Small intestine (tissue), 16 donors: ENCODE data around the gene PLA2G12A. TPM values are rescaled to one million over a fixed set of nuclear protein-coding genes. Genes with fewer than 3 reads are reported as not detected.

Source experiments
- DNase-seq, 2 donors: peaks; one replicate each; pipeline versions ENCODE4 v3.0.0 to v3.0.0-alpha.2; 2013
- FAIRE-seq: peaks from 2 replicates; lab custom pipeline; 2012; peaks lifted over from hg19 to GRCh38; lab: Jason Lieb, UNC
- H3K27ac ChIP-seq, 3 donors: one replicate each; pipeline ENCODE4 v1.5.1; 2013; ENCODE audit warnings: low read length in 2 of 3, mild to moderate bottlenecking in 2 of 3, control low read depth in 1 of 3, inconsistent platforms in 1 of 3, low read depth in 1 of 3, moderate library complexity in 1 of 3
- H3K27me3 ChIP-seq, 3 donors: one replicate each; pipeline ENCODE4 v1.6.1; 2013; ENCODE audit warnings: low read length in 3 of 3, inconsistent platforms in 1 of 3; ENCODE audit not compliant: control insufficient read depth in 3 of 3, insufficient read depth in 3 of 3
- H3K36me3 ChIP-seq, 3 donors: one replicate each; pipeline ENCODE4 v1.6.1; 2013; ENCODE audit warnings: low read length in 3 of 3, inconsistent platforms in 1 of 3, low read depth in 1 of 3, mild to moderate bottlenecking in 1 of 3, moderate library complexity in 1 of 3; ENCODE audit not compliant: control insufficient read depth in 3 of 3, insufficient read depth in 2 of 3
- H3K4me1 ChIP-seq, 3 donors: one replicate each; pipeline ENCODE4 v1.6.1; 2013; ENCODE audit warnings: low read length in 2 of 3, inconsistent platforms in 1 of 3, low read depth in 1 of 3, mild to moderate bottlenecking in 1 of 3, moderate library complexity in 1 of 3; ENCODE audit not compliant: control insufficient read depth in 3 of 3, insufficient read depth in 2 of 3
- H3K4me3 ChIP-seq, 3 donors: one replicate each; pipeline ENCODE4 v1.5.1; 2013; ENCODE audit warnings: low read length in 3 of 3, control low read depth in 1 of 3, inconsistent platforms in 1 of 3, low read depth in 1 of 3, mild to moderate bottlenecking in 1 of 3, moderate library complexity in 1 of 3
- H3K9me3 ChIP-seq, 2 donors: one replicate each; pipeline ENCODE4 v1.6.1; 2013; ENCODE audit warnings: low read depth in 1 of 2, low read length in 1 of 2; ENCODE audit not compliant: control insufficient read depth in 2 of 2, insufficient read depth in 1 of 2
- WGBS, 3 donors: extraction: QIAGEN DNeasy Blood & Tissue Kit; methylation state at CpG; one replicate each; pipeline ENCODE4 v1.1.7; 2013; 5-methylcytosine and 5-hydroxymethylcytosine counted together
- long read RNA-seq, 10 donors: transcript quantifications; one replicate each; lab custom pipeline, GENCODE V29; 2026
- polyA plus RNA-seq, 4 donors: library from polyadenylated mRNA; stranded (reverse) in 3 of 4; unstranded in 1 of 4; fragments of 200-250 nt in 3 of 4; fragments of 120-200 nt in 1 of 4; gene quantifications; one replicate each; pipeline versions ENCODE4 v1.2.1 to v1.2.3, GENCODE V29; 2013
- donor health status: healthy with polysubstance abuse.
- donor health status: control.
- donor health status: control.
- donor health status: Bipolar disorder and iron deficiency.
- donor health status: healthy.

PLA2G12A gene
- polyA plus RNA-seq, result 10 to 100 TPM; 11.4 to 91.9 (median 51.5) TPM
- long read RNA-seq, donor 1, full-length matches to known transcripts, result 84 of 84 reads
- long read RNA-seq, donor 1, partial matches to known transcripts, result 0 of 84 reads
- long read RNA-seq, donor 1, other reads (novel, unspliced or antisense), result 0 of 84 reads
- long read RNA-seq, donor 2, full-length matches to known transcripts, result 9 of 9 reads
- long read RNA-seq, donor 2, partial matches to known transcripts, result 0 of 9 reads
- long read RNA-seq, donor 2, other reads (novel, unspliced or antisense), result 0 of 9 reads
- long read RNA-seq, donor 3, full-length matches to known transcripts, result 33 of 33 reads
- long read RNA-seq, donor 3, partial matches to known transcripts, result 0 of 33 reads
- long read RNA-seq, donor 3, other reads (novel, unspliced or antisense), result 0 of 33 reads
- long read RNA-seq, donor 4, full-length matches to known transcripts, result 1 of 1 reads
- long read RNA-seq, donor 4, partial matches to known transcripts, result 0 of 1 reads
- long read RNA-seq, donor 4, other reads (novel, unspliced or antisense), result 0 of 1 reads
- long read RNA-seq, donor 5, full-length matches to known transcripts, result 13 of 13 reads
- long read RNA-seq, donor 5, partial matches to known transcripts, result 0 of 13 reads
- long read RNA-seq, donor 5, other reads (novel, unspliced or antisense), result 0 of 13 reads
- long read RNA-seq, donor 6, full-length matches to known transcripts, result 26 of 26 reads
- long read RNA-seq, donor 6, partial matches to known transcripts, result 0 of 26 reads
- long read RNA-seq, donor 6, other reads (novel, unspliced or antisense), result 0 of 26 reads
- long read RNA-seq, donor 7, full-length matches to known transcripts, result 12 of 12 reads
- long read RNA-seq, donor 7, partial matches to known transcripts, result 0 of 12 reads
- long read RNA-seq, donor 7, other reads (novel, unspliced or antisense), result 0 of 12 reads
- long read RNA-seq, donor 8, partial matches to known transcripts, result 0 of 1 reads
- long read RNA-seq, donor 8, other reads (novel, unspliced or antisense), result 0 of 1 reads
- long read RNA-seq, donor 9, full-length matches to known transcripts, result 9 of 9 reads
- long read RNA-seq, donor 9, partial matches to known transcripts, result 0 of 9 reads
- long read RNA-seq, donor 9, other reads (novel, unspliced or antisense), result 0 of 9 reads
- long read RNA-seq, donor 10, full-length matches to known transcripts, result 28 of 28 reads
- long read RNA-seq, donor 10, partial matches to known transcripts, result 0 of 28 reads
- long read RNA-seq, donor 10, other reads (novel, unspliced or antisense), result 0 of 28 reads

GRCh38 chr4:109729718-109730618, at the start of gene PLA2G12A:
Gene PLA2G12A (minus strand): TSS chr4:109730070. CDS start chr4:109729809, 261 bp downstream.
- H3K4me3 ChIP-seq, result peak within 1 kb of the TSS; percentile 59 to 84 (median 79)
- H3K4me1 ChIP-seq, result peaks cover 0 to 16% (median 3%) of the 10 kb centered on the region in 3 donors
- DNase-seq (peak; percentile 93 to 95), FAIRE-seq (no peak)
- no peaks in the 10 kb centered on the region for H3K9me3 ChIP-seq
- H3K27ac ChIP-seq, result peak within 1 kb of the TSS; percentile 93 to 99 (median 97)
- no peaks in the 10 kb centered on the region for H3K36me3 ChIP-seq
- no peaks in the 10 kb centered on the region for H3K27me3 ChIP-seq
- 0 to 1% (median 0%) methylated on average over 60 to 83 of the region's 83 CpGs for WGBS, 3 donors

GRCh38 chr4:109764789-109765402, 35.0 kb upstream of the PLA2G12A start:
- 56 to 67% (median 63%) methylated on average over 5 of the region's 5 CpGs for WGBS, 3 donors
- peaks cover 0 to 8% (median 2%) of the 10 kb centered on the region in 3 donors for H3K36me3 ChIP-seq
- FAIRE-seq (no peak), DNase-seq (no peak)
- no peak overlapping the region for H3K27ac ChIP-seq
- no peak overlapping the region for H3K4me3 ChIP-seq
- H3K9me3 ChIP-seq, result no peaks in the 10 kb centered on the region
- H3K27me3 ChIP-seq, result no peaks in the 10 kb centered on the region
- H3K4me1 ChIP-seq, result no peaks in the 10 kb centered on the region

- WGBS, 3 donors, result 33 to 56% (median 51%) methylated on average over 2 of the region's 2 CpGs
- H3K36me3 ChIP-seq, result peaks cover 0 to 7% (median 2%) of the 10 kb centered on the region in 3 donors
- DNase-seq, result no peak
- no peaks in the 10 kb centered on the region for H3K9me3 ChIP-seq
- H3K4me3 ChIP-seq, result no peak overlapping the region
- H3K27me3 ChIP-seq, result no peaks in the 10 kb centered on the region
- no peak overlapping the region for H3K27ac ChIP-seq
- H3K4me1 ChIP-seq, result no peaks in the 10 kb centered on the region
- no peak for FAIRE-seq
Observed at GRCh38 chr4:109764376-109764775, 34.5 kb upstream of the PLA2G12A start.

- Histone ChIP-seq H3K27me3 (no peaks in the 10 kb centered on the region), H3K27ac (no peak overlapping the region), H3K9me3 (no peaks in the 10 kb centered on the region), H3K4me3 (no peak overlapping the region), H3K4me1 (no peaks in the 10 kb centered on the region), H3K36me3 (peaks cover 0 to 8% (median 0%) of the 10 kb centered on the region in 3 donors)
- no peak for FAIRE-seq
- WGBS, 3 donors, result 39 to 56% (median 47%) methylated on average over 2 of the region's 2 CpGs
- DNase-seq, result no peak
Observed at GRCh38 chr4:109760682-109761081, 30.8 kb upstream of the PLA2G12A start.

GRCh38 chr4:109755656-109756055, 25.8 kb upstream of the PLA2G12A start:
- Histone ChIP-seq H3K9me3 (no peaks in the 10 kb centered on the region), H3K27ac (no peak overlapping the region), H3K4me3 (no peak overlapping the region), H3K4me1 (no peaks in the 10 kb centered on the region), H3K36me3 (peaks cover 0 to 6% (median 0%) of the 10 kb centered on the region in 3 donors), H3K27me3 (no peaks in the 10 kb centered on the region)
- 73 to 84% (median 74%) methylated on average over 3 of the region's 3 CpGs for WGBS, 3 donors
- FAIRE-seq (no peak), DNase-seq (no peak)

GRCh38 chr4:109754093-109754857, 24.4 kb upstream of the PLA2G12A start:
- peaks cover 0 to 4% (median 0%) of the 10 kb centered on the region in 3 donors for H3K36me3 ChIP-seq
- no peak overlapping the region for H3K4me3 ChIP-seq
- no peak overlapping the region for H3K27ac ChIP-seq
- no peaks in the 10 kb centered on the region for H3K4me1 ChIP-seq
- no peaks in the 10 kb centered on the region for H3K9me3 ChIP-seq
- 81 to 87% (median 82%) methylated on average over 7 of the region's 7 CpGs for WGBS, 3 donors
- DNase-seq (no peak), FAIRE-seq (no peak)
- no peaks in the 10 kb centered on the region for H3K27me3 ChIP-seq

- FAIRE-seq, result no peak
- peaks cover 0 to 2% (median 2%) of the 10 kb centered on the region in 3 donors for H3K36me3 ChIP-seq
- WGBS, 3 donors, result 0 to 63% (median 17%) methylated on average over 1 of the region's 1 CpG
- no peak for DNase-seq
- no peak overlapping the region for H3K4me3 ChIP-seq
- H3K27ac ChIP-seq, result no peak overlapping the region
- no peaks in the 10 kb centered on the region for H3K4me1 ChIP-seq
- no peaks in the 10 kb centered on the region for H3K9me3 ChIP-seq
- H3K27me3 ChIP-seq, result no peaks in the 10 kb centered on the region
Observed at GRCh38 chr4:109752525-109752924, 22.7 kb upstream of the PLA2G12A start.
